RWPE2 (cell line): Measurements from ENCODE around the gene MAP2K5.
A peak's percentile ranks its signal among the peaks of the same experiment; 100 is the strongest.

Experiments used
- ATAC-seq: fragments of 200-7000 bp; cut with Tn5 transposase; 3 replicates; pipeline ENCODE4 v1.9.1; 2021; ENCODE audit warnings: low read depth
- DNase-seq: peaks from one replicate; pipeline ENCODE4 v3.0.0-alpha.2; 2020; ENCODE audit warnings: low spot score
- H3K27ac ChIP-seq: fragments of 450-650 bp; 2 replicates; pipeline ENCODE4 v1.5.1; 2017; ENCODE audit warnings: mild to moderate bottlenecking; ENCODE audit not compliant: poor library complexity, severe bottlenecking
- H3K27me3 ChIP-seq: fragments of 250-450 bp; sonication (Bioruptor Pico); 2 replicates; pipeline ENCODE4 v1.5.1; 2021; ENCODE audit warnings: mild to moderate bottlenecking, moderate library complexity; ENCODE audit not compliant: insufficient read depth, poor library complexity, severe bottlenecking
- H3K36me3 ChIP-seq: fragments of 250-450 bp; sonication (Bioruptor Pico); 2 replicates; pipeline ENCODE4 v1.5.1; 2020; ENCODE audit warnings: low read depth, mild to moderate bottlenecking, moderate library complexity
- H3K4me1 ChIP-seq: fragments of 250-450 bp; sonication (Bioruptor Pico); 2 replicates; pipeline ENCODE4 v1.5.1; 2021; ENCODE audit warnings: mild to moderate bottlenecking, moderate library complexity; ENCODE audit not compliant: insufficient read depth, poor library complexity, severe bottlenecking
- H3K4me3 ChIP-seq: fragments of 250-450 bp; sonication (Bioruptor Pico); 2 replicates; pipeline ENCODE4 v1.5.1; 2021; ENCODE audit warnings: mild to moderate bottlenecking, moderate library complexity; ENCODE audit not compliant: severe bottlenecking
- H3K9me3 ChIP-seq: fragments of 250-450 bp; sonication (Bioruptor Pico); 2 replicates; pipeline ENCODE4 v1.5.1; 2021; ENCODE audit warnings: mild to moderate bottlenecking, moderate library complexity; ENCODE audit not compliant: severe bottlenecking
- CTCF ChIP-seq: fragments of 450-650 bp; IDR thresholded peaks from one replicate; pipeline ENCODE4 v1.5.1; 2017; ENCODE audit warnings: mild to moderate bottlenecking, moderate library complexity; ENCODE audit not compliant: poor library complexity, severe bottlenecking

The MAP2K5 gene

DNA sequence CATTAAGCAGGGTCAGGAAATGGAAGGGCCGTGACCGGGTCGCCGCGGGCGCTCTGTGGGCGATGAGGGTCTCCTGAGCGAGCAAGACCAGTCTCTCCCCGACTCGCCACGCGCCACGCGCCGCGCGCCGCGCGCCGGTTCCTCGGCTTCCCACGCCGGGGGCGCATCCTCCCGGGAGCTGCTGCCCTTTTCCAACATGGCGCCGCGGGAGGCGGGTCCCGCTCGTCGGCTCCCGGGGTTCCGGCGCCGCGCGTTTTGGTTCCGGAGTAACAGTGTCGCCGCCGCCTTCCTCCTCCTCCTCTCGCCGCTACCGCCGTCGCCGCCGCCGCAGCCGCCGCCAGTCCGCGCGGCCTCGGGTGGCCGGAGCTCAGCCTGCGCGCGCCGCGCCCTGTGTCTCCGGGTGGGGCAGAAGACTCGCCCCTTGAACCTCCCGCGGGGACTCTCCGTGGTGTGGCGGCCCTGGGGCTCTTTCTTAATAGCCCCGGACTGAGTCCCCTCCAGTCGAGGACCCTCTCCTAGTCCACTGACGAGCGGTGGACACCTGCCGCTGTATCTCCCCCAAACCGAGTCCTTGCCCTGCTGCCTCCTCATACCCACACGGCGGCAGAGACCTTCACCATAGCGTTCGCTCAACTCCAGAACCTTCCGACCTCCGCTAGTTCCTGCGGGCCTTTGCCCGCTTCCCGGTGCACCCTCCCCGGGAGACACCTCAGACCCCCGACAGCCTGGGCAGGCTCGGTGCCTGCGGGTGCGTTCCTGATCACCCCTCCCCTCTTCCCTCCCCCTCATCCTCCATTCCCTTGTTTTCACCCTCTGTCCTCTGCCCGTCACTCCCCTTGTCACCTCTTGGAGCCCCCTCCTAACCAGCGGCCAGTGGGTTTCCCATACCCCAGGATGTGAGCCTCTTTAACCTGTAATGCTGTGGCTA is at the start of gene MAP2K5:
Gene MAP2K5 (plus strand): TSS at position 284 of the 928 bp plus-strand sequence. CDS start 633 bp downstream, at position 917.
- Histone ChIP-seq H3K36me3 (peaks cover 14% of the 10 kb centered on the region), H3K27me3 (no peaks in the 10 kb centered on the region), H3K27ac (peak within 1 kb of the TSS; percentile 52), H3K9me3 (no peaks in the 10 kb centered on the region), H3K4me3 (peak within 1 kb of the TSS; percentile 99), H3K4me1 (peaks cover 24% of the 10 kb centered on the region)
- peak; percentile 90 for DNase-seq
- no peak for TF ChIP-seq CTCF
- ATAC-seq, result peak; percentile 76

DNA sequence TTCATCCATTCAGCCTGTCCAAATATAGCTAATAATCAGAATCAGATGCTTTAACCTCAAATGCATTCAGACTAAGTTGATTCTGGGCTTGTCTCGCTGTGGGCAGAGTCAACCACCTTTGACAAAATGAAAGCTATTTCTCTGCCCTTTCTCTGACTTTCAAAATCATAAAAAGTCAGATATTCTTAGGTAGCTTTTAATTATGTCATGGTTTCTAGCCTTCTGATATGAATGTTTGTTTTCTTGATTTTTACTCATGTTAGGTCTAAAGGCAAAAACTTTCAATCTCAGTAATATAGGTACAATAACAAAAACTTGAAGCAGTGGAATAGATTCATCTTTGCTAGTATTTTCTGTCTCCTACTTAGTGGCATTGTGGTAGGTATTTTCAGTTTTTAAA is 46.9 kb upstream of the MAP2K5 start:
- DNase-seq (no peak), ATAC-seq (no peak)
- no peak for TF ChIP-seq CTCF
- Histone ChIP-seq H3K27ac (no peak overlapping the region), H3K36me3 (no peaks in the 10 kb centered on the region), H3K4me1 (no peaks in the 10 kb centered on the region), H3K27me3 (no peaks in the 10 kb centered on the region), H3K9me3 (no peaks in the 10 kb centered on the region), H3K4me3 (no peak overlapping the region)

DNA sequence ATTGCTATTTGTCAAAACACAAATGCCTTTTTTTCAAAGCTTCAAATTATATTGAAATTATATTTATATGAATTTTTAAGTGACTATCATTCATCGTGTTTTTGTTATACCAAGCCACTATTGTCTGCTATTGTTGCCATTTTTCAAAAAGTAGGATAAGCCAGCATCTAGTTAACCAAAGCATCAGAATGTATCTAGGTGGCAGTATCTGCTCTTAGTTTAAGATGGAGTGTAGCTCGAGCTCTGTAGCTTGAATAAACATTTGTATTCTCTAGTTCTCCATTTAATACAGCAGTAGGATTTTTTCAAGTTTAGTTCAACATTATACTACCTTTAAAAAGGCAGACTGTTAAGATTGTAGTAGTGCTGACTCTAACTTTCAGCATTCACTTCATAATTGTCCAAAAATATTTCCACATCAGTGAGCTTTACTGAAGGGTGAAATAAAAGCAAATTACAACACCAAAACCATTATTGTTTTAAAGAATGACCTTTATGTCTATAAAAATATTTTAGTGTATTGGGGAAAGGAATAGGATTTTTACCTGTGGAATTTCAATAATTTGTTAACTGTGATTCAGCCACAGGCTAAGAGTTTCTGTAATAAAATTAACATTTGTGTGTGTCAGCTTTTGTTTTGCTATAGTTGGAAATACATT is 41.2 kb upstream of the MAP2K5 start:
- H3K9me3 ChIP-seq, result no peaks in the 10 kb centered on the region
- no peak for DNase-seq
- H3K4me1 ChIP-seq, result peaks cover 6% of the 10 kb centered on the region
- peak; percentile 75 for TF ChIP-seq CTCF
- no peaks in the 10 kb centered on the region for H3K36me3 ChIP-seq
- H3K27me3 ChIP-seq, result no peaks in the 10 kb centered on the region
- no peak overlapping the region for H3K27ac ChIP-seq
- ATAC-seq, result peak; percentile 88
- no peak overlapping the region for H3K4me3 ChIP-seq

DNA sequence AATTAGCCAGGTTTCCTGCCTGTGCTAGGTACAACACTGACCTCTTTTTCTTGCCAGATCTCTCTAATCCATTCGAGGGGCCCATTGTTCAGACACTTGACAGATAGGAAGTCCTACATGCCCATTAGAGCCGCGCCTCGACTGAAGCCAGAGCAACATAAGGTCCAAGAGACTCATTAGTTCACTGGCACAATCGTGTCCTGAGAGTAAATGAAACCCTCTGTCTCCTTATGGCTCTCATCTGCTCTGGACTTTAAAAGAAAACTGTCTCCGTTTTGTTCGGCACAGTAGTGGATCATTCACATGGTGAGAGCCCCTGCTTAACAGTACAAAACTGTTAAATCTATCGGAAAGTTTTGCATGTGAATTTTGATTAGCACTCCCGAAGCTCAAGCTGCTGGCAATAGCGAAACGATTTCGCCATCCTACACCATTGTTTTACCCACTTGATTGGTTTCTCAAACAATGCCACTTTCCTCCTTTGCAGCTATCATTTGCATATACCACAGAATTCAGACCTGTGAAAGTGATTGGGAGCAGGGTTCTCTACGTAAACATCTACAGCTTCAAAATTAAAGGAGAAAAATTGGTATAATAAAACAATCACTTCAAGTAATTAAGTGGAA is 40.6 kb upstream of the MAP2K5 start:
- H3K4me1 ChIP-seq, result peaks cover 6% of the 10 kb centered on the region
- H3K9me3 ChIP-seq, result no peaks in the 10 kb centered on the region
- no peak overlapping the region for H3K27ac ChIP-seq
- DNase-seq, result no peak
- no peak for TF ChIP-seq CTCF
- H3K36me3 ChIP-seq, result no peaks in the 10 kb centered on the region
- no peak overlapping the region for H3K4me3 ChIP-seq
- ATAC-seq, result no peak
- H3K27me3 ChIP-seq, result no peaks in the 10 kb centered on the region
